Breast epithelium (tissue), 4 donors: ENCODE data around the gene METTL6. TPM values are rescaled to one million over a fixed set of nuclear protein-coding genes. Genes with fewer than 3 reads are reported as not detected.

Experiments used
- DNase-seq, 2 donors: peaks; one replicate each; pipeline ENCODE4 v3.0.0-alpha.2; 2019; ENCODE audit warnings: low spot score in 2 of 2
- H3K27ac ChIP-seq, 2 donors: fragments of 200-600 bp; sonication (generic) in 1 of 2; one replicate each; pipeline ENCODE4 v1.5.1; 2016 to 2019; ENCODE audit warnings: mild to moderate bottlenecking in 1 of 2
- H3K27me3 ChIP-seq, 2 donors: fragments of 200-600 bp; sonication (generic) in 1 of 2; one replicate each; pipeline versions ENCODE4 v1.5.1 to v1.6.0; 2017 to 2019; ENCODE audit warnings: control low read depth in 1 of 2, mild to moderate bottlenecking in 1 of 2
- H3K36me3 ChIP-seq: fragments of 200-600 bp; one replicate; pipeline ENCODE4 v1.5.1; 2019
- H3K4me1 ChIP-seq, 2 donors: fragments of 200-600 bp; sonication (generic); one replicate each; pipeline ENCODE4 v1.5.1; 2016 to 2019; ENCODE audit warnings: control low read depth in 1 of 2
- H3K4me3 ChIP-seq, 3 donors: fragments of 200-600 bp; sonication (generic); 1 replicate in 2 of 3; 2 replicates in 1 of 3; pipeline ENCODE4 v1.5.1; 2016 to 2019; ENCODE audit warnings: mild to moderate bottlenecking in 3 of 3, moderate library complexity in 2 of 3
- H3K9me3 ChIP-seq, 2 donors: fragments of 200-600 bp; sonication (generic) in 1 of 2; one replicate each; pipeline ENCODE4 v1.5.1; 2016 to 2019; ENCODE audit warnings: control low read depth in 1 of 2
- CTCF ChIP-seq, 3 donors: fragments of 450-650 bp; IDR thresholded peaks; one replicate each; pipeline ENCODE4 v1.5.1; 2016 to 2017; ENCODE audit warnings: antibody characterized with exemption in 3 of 3, mild to moderate bottlenecking in 3 of 3, moderate library complexity in 3 of 3
- POLR2A ChIP-seq: fragments of 450-650 bp; IDR thresholded peaks from one replicate; pipeline ENCODE4 v1.6.1; 2016; ENCODE audit warnings: antibody characterized with exemption, mild to moderate bottlenecking, moderate library complexity
- POLR2AphosphoS5 ChIP-seq, 3 donors: sonication (generic); formaldehyde crosslinking; IDR thresholded peaks; one replicate each; pipeline ENCODE4 v1.6.1; 2017; ENCODE audit warnings: antibody characterized with exemption in 3 of 3
- intact Hi-C: fragments of 100-400 bp; cut with DNase I; formaldehyde crosslinking; loops from one replicate; pipeline ENCODE4 v1.15.1; 2023; ENCODE audit warnings: low total_unique reads
- total RNA-seq, 3 donors: library from RNA; depleted of rRNA; stranded (reverse); fragments of >200 nt; gene quantifications; one replicate each; pipeline ENCODE4 v1.1.0, GENCODE V29; 2016

The METTL6 gene
- total RNA-seq, 3 donors from 2014 or later, result 9.1 to 23.6 (median 21.8) TPM

GRCh38 chr3:15470261-15470660, 42.9 kb upstream of the METTL6 start:
- no peak for DNase-seq
- no peak overlapping the region for H3K4me3 ChIP-seq
- intact Hi-C loops, result no loop called here

GRCh38 chr3:15467227-15468181, 40.2 kb upstream of the METTL6 start:
- Histone ChIP-seq H3K9me3 (no peaks in the 10 kb centered on the region), H3K4me1 (no peaks in the 10 kb centered on the region), H3K4me3 (no peak overlapping the region), H3K27me3 (no peaks in the 10 kb centered on the region), H3K27ac (no peak overlapping the region), H3K36me3 (no peaks in the 10 kb centered on the region)
- no peak for DNase-seq
- TF ChIP-seq CTCF (IDR thresholded peaks at IDR 0.05) (no peak), POLR2A (no peak), POLR2AphosphoS5 (IDR thresholded peaks at IDR 0.05) (no peak)
- intact Hi-C loops, result no loop called here

More at GRCh38 chr3:15470261-15470660, 42.9 kb upstream of the METTL6 start:
- no peak for TF ChIP-seq CTCF (IDR thresholded peaks at IDR 0.05)
- no peak for TF ChIP-seq POLR2AphosphoS5 (IDR thresholded peaks at IDR 0.05)
- no peak for TF ChIP-seq POLR2A
- Histone ChIP-seq H3K9me3 (no peaks in the 10 kb centered on the region), H3K36me3 (no peaks in the 10 kb centered on the region), H3K4me1 (no peaks in the 10 kb centered on the region), H3K27ac (no peak overlapping the region), H3K27me3 (no peaks in the 10 kb centered on the region)

GRCh38 chr3:15465876-15466585, 38.7 kb upstream of the METTL6 start:
- Histone ChIP-seq H3K9me3 (no peaks in the 10 kb centered on the region), H3K36me3 (no peaks in the 10 kb centered on the region), H3K4me1 (no peaks in the 10 kb centered on the region), H3K27ac (no peak overlapping the region), H3K4me3 (no peak overlapping the region), H3K27me3 (no peaks in the 10 kb centered on the region)
- intact Hi-C loops, result no loop called here
- no peak for TF ChIP-seq CTCF (IDR thresholded peaks at IDR 0.05)
- TF ChIP-seq POLR2A, result no peak
- no peak for TF ChIP-seq POLR2AphosphoS5 (IDR thresholded peaks at IDR 0.05)
- DNase-seq, result no peak

GRCh38 chr3:15462451-15462850, 35.1 kb upstream of the METTL6 start:
- H3K36me3 ChIP-seq, result no peaks in the 10 kb centered on the region
- no peak overlapping the region for H3K27ac ChIP-seq
- H3K4me1 ChIP-seq, result no peaks in the 10 kb centered on the region
- H3K9me3 ChIP-seq, result no peaks in the 10 kb centered on the region
- intact Hi-C loops, result no loop called here
- TF ChIP-seq CTCF (IDR thresholded peaks at IDR 0.05) (no peak), POLR2A (no peak), POLR2AphosphoS5 (IDR thresholded peaks at IDR 0.05) (no peak)
- H3K4me3 ChIP-seq, result no peak overlapping the region
- H3K27me3 ChIP-seq, result no peaks in the 10 kb centered on the region
- DNase-seq, result no peak
